Lung (tissue), 12 donors: Measurements from ENCODE around the gene STAT5B. TPM values are rescaled to one million over a fixed set of nuclear protein-coding genes. Genes with fewer than 3 reads are reported as not detected.

ENCODE experiments used
- ATAC-seq: fragments of 200-7000 bp; cut with Tn5 transposase; one replicate; pipeline ENCODE4 v1.9.1; 2020; ENCODE audit warnings: moderate number of reproducible peaks; ENCODE audit not compliant: insufficient read depth, low FRiP score
- DNase-seq, 3 donors: peaks; one replicate each; pipeline ENCODE4 v3.0.0-alpha.2; 2013 to 2017
- H3K27ac ChIP-seq, 2 donors: one replicate each; pipeline ENCODE4 v1.5.1; 2013; ENCODE audit warnings: mild to moderate bottlenecking in 2 of 2, moderate library complexity in 2 of 2, control low read depth in 1 of 2, inconsistent platforms in 1 of 2, low read depth in 1 of 2, low read length in 1 of 2
- H3K27me3 ChIP-seq, 3 donors: one replicate each; pipeline ENCODE4 v1.5.1; 2013; ENCODE audit warnings: low read length in 2 of 3; ENCODE audit not compliant: control insufficient read depth in 3 of 3, insufficient read depth in 3 of 3
- H3K36me3 ChIP-seq, 4 donors: one replicate each; pipeline ENCODE4 v1.5.1; 2013; ENCODE audit warnings: low read length in 4 of 4, mild to moderate bottlenecking in 1 of 4, moderate library complexity in 1 of 4; ENCODE audit not compliant: control insufficient read depth in 4 of 4, insufficient read depth in 4 of 4
- H3K4me1 ChIP-seq, 5 donors: one replicate each; pipeline ENCODE4 v1.5.1; 2013; ENCODE audit warnings: low read length in 5 of 5, mild to moderate bottlenecking in 2 of 5, moderate library complexity in 1 of 5; ENCODE audit not compliant: control insufficient read depth in 5 of 5, insufficient read depth in 5 of 5
- H3K4me3 ChIP-seq: one replicate; pipeline ENCODE4 v1.5.1; 2013; ENCODE audit warnings: mild to moderate bottlenecking, control low read depth, moderate library complexity
- H3K9ac ChIP-seq, 2 donors: one replicate each; pipeline ENCODE4 v1.5.1; 2013; ENCODE audit warnings: low read length in 2 of 2, control low read depth in 1 of 2; ENCODE audit not compliant: insufficient read depth in 1 of 2
- H3K9me3 ChIP-seq, 4 donors: one replicate each; pipeline ENCODE4 v1.5.1; 2013; ENCODE audit warnings: low read length in 3 of 4, mild to moderate bottlenecking in 1 of 4, moderate library complexity in 1 of 4; ENCODE audit not compliant: control insufficient read depth in 4 of 4, insufficient read depth in 3 of 4
- WGBS, 2 donors: extraction: QIAGEN DNeasy Blood & Tissue Kit; methylation state at CpG; one replicate each; pipeline ENCODE4 v1.1.7; 2013; 5-methylcytosine and 5-hydroxymethylcytosine counted together
- polyA plus RNA-seq, 2 donors: library from polyadenylated mRNA; stranded (reverse); fragments of 200-250 nt; gene quantifications; one replicate each; pipeline ENCODE4 v1.2.1, GENCODE V29; 2013
- total RNA-seq, 2 donors: library from RNA; depleted of rRNA in 1 of 2; stranded (reverse); fragments of >200 nt in 1 of 2; gene quantifications; one replicate each; pipeline ENCODE4 v1.2.1, GENCODE V29; 2014 to 2021
- TF ChIP-seq, protein P1 (sequence below): IDR thresholded peaks from 2 replicates; pipeline ENCODE4 v1.5.1; 2012; ENCODE audit warnings: mild to moderate bottlenecking; ENCODE audit errors: control extremely low read depth, extremely low read depth
- donor health status: control.
- donor health status: control.
- donor health status: Bipolar disorder and iron deficiency.
- donor health status: healthy.
- donor health status: DM: yes; HTN: yes; CAD: no.

STAT5B gene
- total and polyA plus RNA-seq, 4 donors: 23.3 to 53.6 (median 48.1) TPM

GRCh38 chr17:42282478-42283080 lies 6.4 kb upstream of the STAT5B start:
- ATAC-seq (no peak), DNase-seq (no peak)
- 91 to 93% methylated on average over 6 of the region's 6 CpGs for WGBS, 2 donors
- Histone ChIP-seq H3K9ac (no peak overlapping the region), H3K36me3 (no peaks in the 10 kb centered on the region), H3K27ac (peak overlapping the region in 1 of 2 donors; percentile 17), H3K4me3 (no peak overlapping the region), H3K27me3 (no peaks in the 10 kb centered on the region), H3K9me3 (no peaks in the 10 kb centered on the region), H3K4me1 (peaks cover 0 to 10% (median 7%) of the 10 kb centered on the region in 5 donors)
- TF ChIP-seq, protein P1, sequence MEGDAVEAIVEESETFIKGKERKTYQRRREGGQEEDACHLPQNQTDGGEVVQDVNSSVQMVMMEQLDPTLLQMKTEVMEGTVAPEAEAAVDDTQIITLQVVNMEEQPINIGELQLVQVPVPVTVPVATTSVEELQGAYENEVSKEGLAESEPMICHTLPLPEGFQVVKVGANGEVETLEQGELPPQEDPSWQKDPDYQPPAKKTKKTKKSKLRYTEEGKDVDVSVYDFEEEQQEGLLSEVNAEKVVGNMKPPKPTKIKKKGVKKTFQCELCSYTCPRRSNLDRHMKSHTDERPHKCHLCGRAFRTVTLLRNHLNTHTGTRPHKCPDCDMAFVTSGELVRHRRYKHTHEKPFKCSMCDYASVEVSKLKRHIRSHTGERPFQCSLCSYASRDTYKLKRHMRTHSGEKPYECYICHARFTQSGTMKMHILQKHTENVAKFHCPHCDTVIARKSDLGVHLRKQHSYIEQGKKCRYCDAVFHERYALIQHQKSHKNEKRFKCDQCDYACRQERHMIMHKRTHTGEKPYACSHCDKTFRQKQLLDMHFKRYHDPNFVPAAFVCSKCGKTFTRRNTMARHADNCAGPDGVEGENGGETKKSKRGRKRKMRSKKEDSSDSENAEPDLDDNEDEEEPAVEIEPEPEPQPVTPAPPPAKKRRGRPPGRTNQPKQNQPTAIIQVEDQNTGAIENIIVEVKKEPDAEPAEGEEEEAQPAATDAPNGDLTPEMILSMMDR: no peak

DNA sequence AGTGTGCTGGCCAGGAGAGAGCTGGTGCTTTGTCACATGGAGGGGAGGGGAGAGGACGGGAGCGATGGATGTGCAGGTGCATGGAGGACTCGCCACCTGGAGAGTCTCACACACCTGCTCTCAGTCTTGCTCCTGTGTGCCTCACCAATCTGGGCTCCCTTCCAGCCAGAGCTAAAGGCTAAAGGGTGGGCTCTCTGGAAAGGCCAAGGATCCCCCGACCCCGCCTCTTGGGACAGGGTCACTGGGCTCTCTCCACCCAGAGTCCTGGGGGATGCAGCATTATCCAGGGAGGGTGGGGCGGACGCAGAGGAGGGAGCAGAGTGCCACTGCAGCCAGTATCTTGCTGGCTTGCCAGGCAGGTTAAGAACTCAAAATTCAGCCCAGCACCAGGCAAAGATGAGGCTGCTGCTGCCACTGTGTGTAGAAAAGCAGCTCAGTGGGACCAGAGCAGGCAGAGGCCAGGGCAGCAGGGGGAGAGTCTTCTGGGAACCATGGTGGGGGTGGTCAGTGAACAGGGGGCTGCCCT lies 5.4 kb upstream of the STAT5B start:
- 88 to 96% methylated on average over 7 of the region's 7 CpGs for WGBS, 2 donors
- Histone ChIP-seq H3K4me3 (no peak overlapping the region), H3K36me3 (no peaks in the 10 kb centered on the region), H3K9me3 (no peaks in the 10 kb centered on the region), H3K27ac (no peak overlapping the region), H3K4me1 (peaks cover 0 to 7% (median under 1%) of the 10 kb centered on the region in 5 donors), H3K9ac (no peak overlapping the region), H3K27me3 (no peaks in the 10 kb centered on the region)
- TF ChIP-seq, protein P1: no peak
- DNase-seq (no peak), ATAC-seq (no peak)

DNA sequence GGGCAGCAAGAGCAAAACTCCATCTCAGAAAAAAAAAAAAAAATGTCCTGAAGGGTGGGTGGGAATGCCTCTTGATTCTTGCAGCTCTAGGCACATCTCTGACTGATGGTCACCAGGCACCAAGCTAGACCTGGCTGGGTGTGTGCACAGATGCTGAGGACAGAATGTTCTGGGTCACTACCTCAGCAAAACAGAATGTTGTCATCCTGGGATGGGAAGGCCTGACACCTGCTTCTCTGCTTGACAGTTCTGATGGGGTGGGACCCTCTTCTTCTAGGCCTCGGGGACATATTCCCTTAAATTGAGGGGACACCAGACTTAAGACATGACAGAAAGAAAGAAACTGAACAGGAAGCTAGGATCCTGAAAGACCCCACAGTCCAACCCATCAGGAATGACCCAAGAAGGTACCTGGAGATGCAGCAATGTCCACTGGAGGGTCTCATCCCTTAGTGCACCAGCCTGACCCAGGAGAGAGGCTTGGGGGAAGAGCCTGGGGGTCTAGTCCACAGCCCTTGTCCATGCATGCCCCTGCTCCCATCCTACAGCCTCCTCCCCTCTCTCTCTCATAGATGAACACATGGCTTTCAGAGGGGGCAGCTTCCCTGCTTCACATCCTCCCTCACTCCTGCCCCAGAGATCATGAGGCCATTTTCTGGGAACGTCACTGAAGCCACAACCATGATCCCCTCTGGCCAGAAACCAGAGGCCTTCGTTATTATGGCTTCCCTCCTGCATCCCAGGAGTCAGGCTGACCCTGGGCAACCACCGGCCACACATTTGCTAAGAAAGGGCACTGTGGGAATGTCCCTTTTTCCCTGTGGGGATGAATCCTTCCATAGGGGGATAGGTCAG lies 3.8 kb upstream of the STAT5B start:
- no peaks in the 10 kb centered on the region for H3K36me3 ChIP-seq
- no peak overlapping the region for H3K4me3 ChIP-seq
- no peak for ATAC-seq
- no peaks in the 10 kb centered on the region for H3K27me3 ChIP-seq
- peaks cover 2 to 7% (median 4%) of the 10 kb centered on the region in 5 donors for H3K4me1 ChIP-seq
- H3K27ac ChIP-seq: no peak overlapping the region
- no peak for DNase-seq
- TF ChIP-seq, protein P1: no peak
- H3K9me3 ChIP-seq: no peaks in the 10 kb centered on the region
- no peak overlapping the region for H3K9ac ChIP-seq
- WGBS, 2 donors: 89 to 93% methylated on average over 4 of the region's 4 CpGs
